Nucleus accumbens (tissue), 56 donors: ENCODE measurements around the gene CSPG4.

ENCODE experiments used
- DNase-seq, 56 donors: peaks; one replicate each; lab custom pipeline; 2025; lab: John Stamatoyannopoulos, UW

The CSPG4 gene

DNA sequence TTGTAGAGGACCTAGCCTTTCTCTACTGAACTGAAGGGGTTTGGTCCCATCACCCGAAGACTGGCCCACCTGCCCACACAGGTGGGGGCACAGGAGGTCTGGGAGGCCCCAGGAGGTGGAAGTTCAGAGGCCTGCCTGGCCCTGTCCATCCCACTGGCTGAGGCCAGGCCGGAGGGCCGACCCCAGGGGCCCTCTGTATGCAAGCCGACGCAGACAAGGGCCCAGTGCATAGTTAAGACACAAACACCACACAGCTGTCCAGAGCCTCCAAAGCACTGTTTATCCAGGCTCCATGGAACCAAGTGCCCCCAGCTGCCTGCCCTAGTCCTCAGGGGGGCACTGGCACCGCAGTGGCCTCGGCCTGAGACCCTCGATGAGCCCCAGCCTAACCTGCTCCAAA, 38.3 kb downstream of the CSPG4 start:
- no peak for DNase-seq

- peak in 2 of 56 donors; percentile 5 to 41 for DNase-seq
Observed at GRCh38 chr15:75673426-75674235, 39.0 kb downstream of the CSPG4 start.

DNA sequence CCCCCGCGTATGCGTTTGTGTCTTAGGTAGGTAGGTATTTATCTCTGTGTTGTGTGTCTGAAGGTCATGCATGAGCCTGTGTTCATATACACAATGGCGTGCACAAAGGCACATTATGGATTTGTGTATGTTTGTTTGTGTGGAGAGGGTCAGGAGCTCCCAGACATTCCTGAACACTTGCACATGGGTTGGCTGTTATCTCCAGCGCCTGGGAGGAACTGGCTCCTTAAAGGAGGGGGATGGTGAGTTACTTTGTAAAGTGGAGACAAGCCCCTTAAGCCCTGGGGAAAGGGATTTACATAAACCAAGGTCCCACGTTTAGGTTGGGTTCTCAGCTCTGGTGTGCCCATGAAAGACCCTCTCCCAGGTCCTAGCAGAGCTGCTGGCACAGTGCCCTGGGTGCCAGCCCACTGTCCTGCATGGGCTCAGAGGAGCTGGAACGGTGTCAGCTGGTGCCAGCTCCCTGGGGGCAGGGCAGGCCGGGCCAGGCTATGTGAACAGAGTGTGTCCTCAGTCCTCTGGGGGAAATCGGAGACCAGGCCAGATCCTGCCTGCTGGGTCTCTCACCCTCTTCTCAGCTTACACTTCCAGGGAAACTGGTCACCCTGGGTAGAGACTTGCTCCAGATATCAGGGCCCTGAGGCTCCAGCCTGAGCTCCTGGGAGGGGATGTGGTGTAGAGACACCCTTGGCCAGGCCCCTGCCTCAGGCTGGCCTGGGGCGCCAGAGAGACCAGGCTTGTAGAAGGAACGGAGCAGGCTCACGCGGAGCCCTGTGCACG, 39.8 kb downstream of the CSPG4 start:
- peak in 12 of 56 donors; percentile 11 to 60 (median 17) for DNase-seq

GRCh38 chr15:75671730-75672602, 40.7 kb downstream of the CSPG4 start:
- DNase-seq, result no peak

DNA sequence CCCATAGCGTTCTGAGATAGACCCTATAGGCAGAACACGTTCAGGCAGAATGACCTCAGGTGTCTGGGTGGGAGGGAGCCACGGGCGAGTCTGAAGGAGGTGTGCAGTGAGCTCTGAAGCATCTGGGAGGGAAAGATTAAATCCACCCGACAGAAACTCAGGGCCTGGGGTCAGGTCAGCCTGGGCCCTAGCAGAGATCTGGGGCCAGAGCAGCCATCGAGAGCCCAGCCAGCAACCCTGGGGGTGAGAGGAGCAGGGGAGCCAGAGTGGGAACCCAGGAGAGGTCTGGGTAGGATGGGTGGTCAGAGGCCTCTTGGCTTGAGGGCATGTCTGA, 42.8 kb downstream of the CSPG4 start:
- DNase-seq, result no peak

DNA sequence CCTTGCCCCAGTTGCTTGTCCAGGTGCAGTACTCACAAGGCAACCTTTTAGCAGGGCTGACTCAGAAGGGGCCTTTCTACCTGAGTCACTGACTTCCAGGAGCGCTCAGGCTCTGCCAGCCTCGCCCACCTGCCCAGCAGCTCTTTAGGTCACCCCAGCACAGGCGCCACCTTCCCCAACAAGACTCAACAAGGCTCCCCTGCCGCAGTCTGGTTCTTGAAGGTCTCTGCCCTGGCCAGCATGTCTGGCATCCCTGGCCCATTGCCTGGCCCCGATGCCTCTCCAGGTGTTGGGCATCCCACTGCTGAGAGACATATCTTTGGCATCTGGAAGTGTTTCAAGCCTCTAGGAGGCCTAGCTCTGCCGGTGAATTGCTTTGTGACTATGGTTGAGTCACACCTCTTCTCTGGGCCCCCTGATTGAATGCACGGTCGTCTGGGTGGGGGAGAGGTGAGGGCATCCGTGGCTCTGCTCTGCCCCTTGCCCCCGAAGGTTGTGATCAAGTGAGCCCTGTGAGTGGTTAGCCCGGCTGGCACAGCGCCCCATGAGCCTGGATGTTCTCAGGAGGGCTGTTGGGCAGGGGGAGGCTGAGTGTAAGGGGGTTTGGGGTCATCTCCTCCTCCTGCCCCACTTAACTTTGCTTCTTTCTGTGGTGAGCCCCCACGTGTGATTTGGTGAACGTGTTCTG, 43.3 kb downstream of the CSPG4 start:
- DNase-seq, result no peak

DNA sequence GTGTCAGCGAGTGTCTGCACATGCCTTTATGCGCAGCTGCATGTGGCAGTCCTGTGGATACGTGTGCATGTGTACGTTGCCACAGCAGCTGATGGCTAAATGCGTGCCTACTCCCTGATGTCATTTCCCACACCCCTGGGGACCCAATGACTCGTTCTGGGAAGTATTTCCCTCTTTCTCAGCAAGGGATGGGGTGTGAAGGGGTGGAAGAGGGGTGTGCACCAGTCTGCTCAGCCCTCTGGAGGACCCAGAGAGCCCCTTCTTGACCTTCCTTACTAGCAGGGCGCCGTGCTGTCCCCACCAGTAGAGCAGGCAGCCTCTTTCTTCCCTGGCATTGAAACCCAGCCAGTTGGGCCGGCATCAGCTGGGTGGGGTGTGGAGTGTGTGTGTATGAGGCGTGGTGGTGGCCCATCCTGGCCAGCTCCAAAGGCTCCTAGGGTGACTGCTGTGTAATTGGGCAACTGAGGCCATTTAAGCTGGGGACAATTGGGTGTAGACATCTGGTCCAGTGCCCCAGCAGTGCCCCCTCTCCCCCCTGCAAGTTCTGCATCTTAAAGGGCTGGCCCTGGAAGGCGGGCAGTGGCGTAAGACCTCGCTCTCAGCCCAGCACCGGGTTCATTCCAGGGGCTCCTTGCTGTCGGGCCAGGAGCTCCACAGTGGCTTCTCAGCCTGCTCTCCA, 45.7 kb downstream of the CSPG4 start:
- DNase-seq, result peak in 3 of 56 donors; percentile 7 to 40 (median 11)

- DNase-seq, result no peak
Observed at GRCh38 chr15:75663931-75664421, 48.7 kb downstream of the CSPG4 start.

GRCh38 chr15:75662823-75663519, 49.7 kb downstream of the CSPG4 start:
- no peak for DNase-seq

- DNase-seq, result no peak
Observed at GRCh38 chr15:75661756-75662140, 50.9 kb downstream of the CSPG4 start.

GRCh38 chr15:75661100-75661755, 51.4 kb downstream of the CSPG4 start:
- DNase-seq, result peak in 14 of 56 donors; percentile 9 to 56 (median 30)

GRCh38 chr15:75659928-75660645, 52.6 kb downstream of the CSPG4 start:
- peak in 4 of 56 donors; percentile 10 to 31 (median 16) for DNase-seq

DNA sequence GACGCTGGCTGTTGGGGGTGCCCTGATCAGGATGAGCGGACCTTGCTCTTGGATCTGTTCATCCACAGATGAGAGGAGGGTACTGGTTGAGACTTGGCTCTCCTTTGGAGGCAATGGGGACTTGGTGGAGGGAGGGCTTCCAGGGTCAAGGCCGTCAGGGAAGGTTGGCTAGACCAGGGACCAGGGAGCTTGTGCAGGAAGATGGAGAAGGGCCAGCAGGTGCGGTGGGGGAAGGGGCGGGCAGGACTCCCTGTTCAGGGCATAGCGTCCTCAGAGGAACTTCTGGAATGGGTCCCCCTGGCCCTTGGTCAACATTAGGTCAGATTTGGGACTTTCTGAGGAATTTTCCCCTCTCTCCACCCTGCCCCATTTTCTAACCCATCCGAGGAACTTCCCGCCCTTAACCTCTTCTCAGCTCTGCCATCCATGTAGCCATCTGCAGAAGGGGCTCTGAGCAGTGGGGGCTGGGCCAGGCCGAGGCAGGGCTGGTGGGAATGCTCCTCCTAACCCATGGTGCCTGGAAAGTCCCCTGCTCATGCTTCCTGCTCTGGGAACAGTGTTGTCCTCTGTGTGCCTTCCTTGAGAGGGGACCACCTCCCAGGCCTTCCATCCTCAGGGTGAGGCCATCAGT, 53.4 kb downstream of the CSPG4 start:
- no peak for DNase-seq

GRCh38 chr15:75656813-75657212, 55.8 kb downstream of the CSPG4 start:
- DNase-seq, result no peak

DNA sequence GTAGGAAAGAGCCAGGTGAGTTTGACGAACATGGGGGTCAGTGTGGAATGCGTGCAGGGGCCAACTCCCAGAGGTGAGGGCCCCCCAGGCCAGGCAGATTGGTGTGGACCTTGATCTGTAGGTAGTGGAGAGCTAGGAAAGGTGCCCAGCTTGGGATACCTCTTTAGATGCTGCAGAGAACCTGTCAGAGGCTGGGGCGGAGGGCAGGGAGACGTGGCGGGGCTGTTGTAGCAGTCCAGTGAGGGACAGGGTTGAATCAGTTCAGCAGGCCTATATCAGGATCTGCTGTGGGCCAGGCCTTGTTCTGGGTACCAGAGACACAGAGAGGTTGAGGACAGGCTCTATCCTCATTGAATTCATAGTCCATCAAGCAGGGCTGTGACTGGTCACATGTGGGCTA, 56.3 kb downstream of the CSPG4 start:
- DNase-seq, result no peak

DNA sequence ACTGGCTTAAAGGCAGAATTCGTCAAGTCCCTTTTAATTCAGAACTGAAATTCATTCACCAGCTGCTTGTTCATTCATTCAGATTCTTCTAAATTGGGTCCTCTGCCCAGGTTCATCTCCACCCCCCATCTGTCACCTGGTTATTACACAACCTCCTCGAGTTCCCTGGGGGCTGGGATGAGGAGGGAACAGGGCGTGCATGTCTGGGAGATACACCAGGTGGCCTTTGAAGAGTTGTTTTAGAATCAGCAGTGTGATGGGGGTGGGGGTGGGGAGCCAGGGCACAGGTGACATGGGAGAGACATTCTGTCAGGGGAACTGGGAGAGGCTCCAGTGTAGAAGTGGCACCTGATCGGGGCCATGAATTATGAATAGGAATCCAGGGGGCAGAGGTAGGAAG, 56.7 kb downstream of the CSPG4 start:
- DNase-seq, result no peak

- no peak for DNase-seq
Observed at GRCh38 chr15:75654201-75654907, 58.3 kb downstream of the CSPG4 start.
